ENCODE results near the gene ARL6. TPM values are rescaled to one million over a fixed set of nuclear protein-coding genes. Genes with fewer than 3 reads are reported as not detected.

The ARL6 gene
- total and polyA plus RNA-seq, 9 of the 15 experiments (the other 6 are each of a cell fraction or from before 2014, with no cell fraction given), result 0.91 to 2.9 (median 2.3) TPM

- ATAC-seq (no peak), DNase-seq (ENCODE audit: extremely low read depth in 1 of 4, low spot score in 3 of 4) (no peak), FAIRE-seq (no peak)
- TF ChIP-seq CBX1 (IDR thresholded peaks at IDR 0.05; ENCODE audit: low read depth) (no peak), HDGF (IDR thresholded peaks at IDR 0.05) (no peak), ARNT (IDR thresholded peaks at IDR 0.05) (no peak), KLF1 (tag; IDR thresholded peaks at IDR 0.05) (no peak), GATA2 (CRISPR knock-in tag; IDR thresholded peaks at IDR 0.05) (no peak), NCOA6 (IDR thresholded peaks at IDR 0.05) (no peak), NR3C1 (CRISPR knock-in tag; IDR thresholded peaks at IDR 0.05) (no peak), GMEB1 (CRISPR knock-in tag; IDR thresholded peaks at IDR 0.05) (no peak), HOMEZ (CRISPR knock-in tag; IDR thresholded peaks at IDR 0.05) (no peak), ARHGAP35 (IDR thresholded peaks at IDR 0.05; ENCODE audit: partially characterized antibody) (no peak), ZNF197 (CRISPR knock-in tag; IDR thresholded peaks at IDR 0.05; ENCODE audit: low read depth) (no peak), YBX1 (IDR thresholded peaks at IDR 0.05) (no peak), DLX4 (CRISPR knock-in tag; IDR thresholded peaks at IDR 0.05) (no peak), E2F3 (CRISPR knock-in tag; IDR thresholded peaks at IDR 0.05) (no peak), FOXP1 (CRISPR knock-in tag; IDR thresholded peaks at IDR 0.05) (no peak), BMI1 (IDR thresholded peaks at IDR 0.05; ENCODE audit: low read length) (no peak), ZNF280B (CRISPR knock-in tag; IDR thresholded peaks at IDR 0.05) (no peak), MCM3 (IDR thresholded peaks at IDR 0.05) (no peak)
- Histone ChIP-seq H2AFZ (ENCODE audit: low read depth, low read length) (no peak overlapping the region), H3K9me1 (ENCODE audit: control insufficient read depth, insufficient read depth, low read length) (no peaks in the 10 kb centered on the region), H4K20me1 (replicated peaks; ENCODE audit: control insufficient read depth, insufficient read depth, low read length) (no peaks in the 10 kb centered on the region), H3K79me2 (ENCODE audit: control insufficient read depth, insufficient read depth, low read length) (no peaks in the 10 kb centered on the region), H3K4me2 (ENCODE audit: insufficient read depth, low read length) (no peak overlapping the region), H3K9me3 (replicated peaks; ENCODE audit: control insufficient read depth, insufficient read depth, low read depth, low read length) (no peaks in the 10 kb centered on the region), H3K4me1 (replicated peaks in 1 of 2; ENCODE audit: control insufficient read depth in 2 of 2, insufficient read depth in 2 of 2, low read length in 2 of 2) (no peaks in the 10 kb centered on the region), H3K27me3 (ENCODE audit: control insufficient read depth in 2 of 2, insufficient read depth in 2 of 2, low read length in 2 of 2) (no peaks in the 10 kb centered on the region), H3K36me3 (ENCODE audit: control insufficient read depth, insufficient read depth, low read length) (no peaks in the 10 kb centered on the region), H3K9ac (ENCODE audit: insufficient read depth in 1 of 2, low read depth in 2 of 2, low read length in 2 of 2) (no peak overlapping the region), H3K4me3 (no peak overlapping the region), H3K27ac (ENCODE audit: extremely low read depth, low read depth, low read length) (no peak overlapping the region)
- BruUV-seq (replicated peaks), result no TSS peak
- ChIA-PET POLR2A (no interaction called here), CTCF (ENCODE audit: low intra/inter-chr PET ratio) (no interaction called here)
- intact Hi-C loops (cut with micrococcal nuclease) (no loop called here), in situ Hi-C loops (cut with MboI) (no loop called here)
- 0% methylated on average over 2 of the region's 2 CpGs for WGBS (ENCODE audit: insufficient coverage, low coverage, missing lambda C conversion rate)
These were observed 75.4 kb downstream of the ARL6 start for GRCh38 chr3:97839944-97840343.
